ENCODE data around the gene CEACAM3.

Gene CEACAM3

DNA sequence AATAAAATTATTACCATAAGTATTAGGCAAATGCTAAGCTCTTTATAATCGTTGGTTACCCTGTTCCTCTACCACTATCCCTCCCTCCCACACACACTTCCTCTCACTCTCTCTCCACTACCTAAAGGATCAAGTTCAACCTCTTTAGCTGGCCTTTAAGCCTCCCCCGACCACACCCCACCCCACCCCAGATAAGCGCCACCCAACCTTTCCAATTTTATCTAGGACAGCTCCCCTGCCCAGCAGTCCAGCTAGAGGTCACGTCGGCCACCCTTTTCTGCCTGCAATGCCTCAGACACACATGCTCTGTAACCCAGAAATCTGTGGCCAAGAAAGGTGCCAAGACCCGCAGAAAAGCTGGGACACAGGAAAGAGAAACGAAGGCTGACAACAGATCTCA, 47.0 kb downstream of the CEACAM3 start:
- DNase-seq = no peak
- Histone ChIP-seq H3K27ac (no peak overlapping the region), H3K36me3 (no peaks in the 10 kb centered on the region), H3K4me3 (ENCODE audit: low read depth, low read length) (no peak overlapping the region), H3K9me3 (ENCODE audit: severe bottlenecking) (no peaks in the 10 kb centered on the region), H3K27me3 (ENCODE audit: insufficient read depth, low read depth, severe bottlenecking) (no peaks in the 10 kb centered on the region)
- TF ChIP-seq CTCF (IDR thresholded peaks at IDR 0.05; ENCODE audit: low read depth, low read length) = no peak

GRCh38 chr19:41844601-41845000, 48.2 kb downstream of the CEACAM3 start, which contains the start of gene LYPD4:
Gene LYPD4, minus strand, starts transcription at chr19:41844683. Its CDS starts 5,398 bp downstream, at chr19:41839285.
- no peak for TF ChIP-seq CTCF (IDR thresholded peaks at IDR 0.05; ENCODE audit: low read depth, low read length)
- H3K9me3 ChIP-seq (ENCODE audit: severe bottlenecking) = no peaks in the 10 kb centered on the region
- no peaks in the 10 kb centered on the region for H3K27me3 ChIP-seq (ENCODE audit: insufficient read depth, low read depth, severe bottlenecking)
- H3K27ac ChIP-seq = no peak within 1 kb of the TSS
- DNase-seq = no peak
- no peaks in the 10 kb centered on the region for H3K36me3 ChIP-seq
- H3K4me3 ChIP-seq (ENCODE audit: low read depth, low read length) = no peak within 1 kb of the TSS

DNA sequence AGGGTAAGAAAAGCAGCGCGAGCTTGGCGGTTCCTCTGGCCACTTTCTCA, 48.4 kb downstream of the CEACAM3 start, which contains the start of gene DMRTC2:
Gene DMRTC2, plus strand, starts transcription at position 42 of the 50 bp plus-strand sequence. CDS start 2,387 bp downstream, outside the sequence.
- Histone ChIP-seq H3K9me3 (ENCODE audit: severe bottlenecking) (no peaks in the 10 kb centered on the region), H3K27ac (no peak within 1 kb of the TSS), H3K4me3 (ENCODE audit: low read depth, low read length) (no peak within 1 kb of the TSS), H3K36me3 (no peaks in the 10 kb centered on the region), H3K27me3 (ENCODE audit: insufficient read depth, low read depth, severe bottlenecking) (no peaks in the 10 kb centered on the region)
- TF ChIP-seq CTCF (IDR thresholded peaks at IDR 0.05; ENCODE audit: low read depth, low read length) = no peak
- DNase-seq = no peak

- H3K27ac ChIP-seq = no peak overlapping the region
- DNase-seq = no peak
- TF ChIP-seq CTCF (IDR thresholded peaks at IDR 0.05; ENCODE audit: low read depth, low read length) = no peak
- H3K4me3 ChIP-seq (ENCODE audit: low read depth, low read length) = no peak overlapping the region
- H3K36me3 ChIP-seq = no peaks in the 10 kb centered on the region
- no peaks in the 10 kb centered on the region for H3K27me3 ChIP-seq (ENCODE audit: insufficient read depth, low read depth, severe bottlenecking)
- no peaks in the 10 kb centered on the region for H3K9me3 ChIP-seq (ENCODE audit: severe bottlenecking)
These were observed 48.7 kb downstream of the CEACAM3 start for GRCh38 chr19:41845051-41845590.

GRCh38 chr19:41847351-41848105, 51.1 kb downstream of the CEACAM3 start:
- no peak overlapping the region for H3K4me3 ChIP-seq (ENCODE audit: low read depth, low read length)
- no peak for TF ChIP-seq CTCF (IDR thresholded peaks at IDR 0.05; ENCODE audit: low read depth, low read length)
- no peaks in the 10 kb centered on the region for H3K9me3 ChIP-seq (ENCODE audit: severe bottlenecking)
- H3K36me3 ChIP-seq = no peaks in the 10 kb centered on the region
- H3K27me3 ChIP-seq (ENCODE audit: insufficient read depth, low read depth, severe bottlenecking) = no peaks in the 10 kb centered on the region
- no peak for DNase-seq
- no peak overlapping the region for H3K27ac ChIP-seq

- no peak overlapping the region for H3K27ac ChIP-seq
- no peaks in the 10 kb centered on the region for H3K27me3 ChIP-seq (ENCODE audit: insufficient read depth, low read depth, severe bottlenecking)
- no peak overlapping the region for H3K4me3 ChIP-seq (ENCODE audit: low read depth, low read length)
- DNase-seq = no peak
- no peaks in the 10 kb centered on the region for H3K9me3 ChIP-seq (ENCODE audit: severe bottlenecking)
- TF ChIP-seq CTCF (IDR thresholded peaks at IDR 0.05; ENCODE audit: low read depth, low read length) = no peak
- H3K36me3 ChIP-seq = no peaks in the 10 kb centered on the region
These were observed 52.3 kb downstream of the CEACAM3 start for GRCh38 chr19:41848666-41849065.
